ENCODE results near the gene EPB42.
"Not testable (repeated sequence)": the region's sequence is repeated elsewhere in the genome, so short reads cannot be mapped to it uniquely, and the experiment has no call there.

EPB42 gene

GRCh38 chr15:43185157-43186002, 35.4 kb downstream of the EPB42 start, which contains the start of gene CCNDBP1:
Gene CCNDBP1, plus strand, starts transcription at chr15:43185403. Its CDS starts 96 bp downstream, at chr15:43185499.
- peak; percentile 72 to 83 for DNase-seq (ENCODE audit: low read depth in 2 of 2)

GRCh38 chr15:43184407-43185124, 36.3 kb downstream of the EPB42 start:
- no peak for DNase-seq (ENCODE audit: low read depth in 2 of 2)

- no peak for DNase-seq (ENCODE audit: low read depth in 2 of 2)
Observed at GRCh38 chr15:43183270-43183669, 37.5 kb downstream of the EPB42 start.

GRCh38 chr15:43177147-43177546, 43.7 kb downstream of the EPB42 start:
- not testable (repeated sequence) for DNase-seq (ENCODE audit: low read depth in 2 of 2)

- DNase-seq (ENCODE audit: low read depth in 2 of 2) = not testable (repeated sequence)
Observed at GRCh38 chr15:43175656-43176309, 45.0 kb downstream of the EPB42 start.

GRCh38 chr15:43169888-43170287, 50.9 kb downstream of the EPB42 start:
- DNase-seq (ENCODE audit: low read depth in 2 of 2) = no peak

GRCh38 chr15:43168192-43169107, 52.4 kb downstream of the EPB42 start:
- no peak for DNase-seq (ENCODE audit: low read depth in 2 of 2)

GRCh38 chr15:43167261-43167660, 53.6 kb downstream of the EPB42 start:
- DNase-seq (ENCODE audit: low read depth in 2 of 2) = not testable (repeated sequence)

GRCh38 chr15:43165801-43166325, 55.0 kb downstream of the EPB42 start:
- DNase-seq (ENCODE audit: low read depth in 2 of 2) = no peak

- no peak for DNase-seq (ENCODE audit: low read depth in 2 of 2)
Observed at GRCh38 chr15:43153269-43153668, 67.5 kb downstream of the EPB42 start.

- DNase-seq (ENCODE audit: low read depth in 2 of 2) = no peak
Observed at GRCh38 chr15:43151688-43152087, 69.1 kb downstream of the EPB42 start.

GRCh38 chr15:43150191-43150929, 70.5 kb downstream of the EPB42 start:
- DNase-seq (ENCODE audit: low read depth in 2 of 2) = no peak
